Activated CD8-positive, alpha-beta memory T cell treated with anti-CD3 and anti-CD28 coated beads, Interleukin-2, amount 50 U/mL, for 1 hour (primary cell): ENCODE measurements around the gene PATL1.
"Not testable (repeated sequence)": the region's sequence is repeated elsewhere in the genome, so short reads cannot be mapped to it uniquely, and the experiment has no call there.

Source experiments
- DNase-seq: peaks from one replicate; pipeline ENCODE4 v3.0.0-alpha.2; 2020; ENCODE audit errors: extremely low read depth

The PATL1 gene

GRCh38 chr11:59673291-59673690 is 4.5 kb upstream of the PATL1 start:
- no peak for DNase-seq

- no peak for DNase-seq
Observed at GRCh38 chr11:59671471-59671870, 2.6 kb upstream of the PATL1 start.

GRCh38 chr11:59669611-59670009 is 773 bp upstream of the PATL1 start:
- DNase-seq: no peak

GRCh38 chr11:59668188-59668949 is 468 bp downstream of the PATL1 start:
- DNase-seq: peak; percentile 24

GRCh38 chr11:59667812-59668187 is 1.0 kb downstream of the PATL1 start:
- DNase-seq: no peak

- DNase-seq: no peak
Observed at GRCh38 chr11:59666969-59667368, 1.9 kb downstream of the PATL1 start.

GRCh38 chr11:59660621-59661020 is 8.2 kb downstream of the PATL1 start:
- no peak for DNase-seq

GRCh38 chr11:59659981-59660380 is 8.9 kb downstream of the PATL1 start:
- no peak for DNase-seq

- DNase-seq: no peak
Observed at GRCh38 chr11:59658036-59658435, 10.8 kb downstream of the PATL1 start.

GRCh38 chr11:59654893-59655292 is 13.9 kb downstream of the PATL1 start:
- no peak for DNase-seq

GRCh38 chr11:59647245-59647980 is 21.4 kb downstream of the PATL1 start:
- DNase-seq: no peak

- DNase-seq: no peak
Observed at GRCh38 chr11:59644528-59644927, 24.3 kb downstream of the PATL1 start.

- no peak for DNase-seq
Observed at GRCh38 chr11:59643390-59643789, 25.4 kb downstream of the PATL1 start.

GRCh38 chr11:59641156-59641555 is 27.7 kb downstream of the PATL1 start:
- no peak for DNase-seq

GRCh38 chr11:59630493-59630892 is 38.3 kb downstream of the PATL1 start:
- DNase-seq: no peak

- DNase-seq: no peak
Observed at GRCh38 chr11:59629996-59630395, 38.8 kb downstream of the PATL1 start.

- DNase-seq: not testable (repeated sequence)
Observed at GRCh38 chr11:59626969-59627368, 41.9 kb downstream of the PATL1 start.

GRCh38 chr11:59625703-59626102 is 43.1 kb downstream of the PATL1 start:
- DNase-seq: no peak

GRCh38 chr11:59617876-59618275 is 51.0 kb downstream of the PATL1 start:
- DNase-seq: no peak

- DNase-seq: no peak
Observed at GRCh38 chr11:59616396-59616982, 52.3 kb downstream of the PATL1 start.

- DNase-seq: peak; percentile 96
Observed at GRCh38 chr11:59615637-59616395, 53.0 kb downstream of the PATL1 start, which contains the start of gene OSBP. OSBP (minus strand) TSS chr11:59615774; CDS start chr11:59615664, 110 bp downstream.

GRCh38 chr11:59615120-59615636 is 53.7 kb downstream of the PATL1 start:
- DNase-seq: peak; percentile 47
